GM12878 (cell line): Measurements from ENCODE around the gene PDHA1. TPM values are rescaled to one million over a fixed set of nuclear protein-coding genes. Genes with fewer than 3 reads are reported as not detected.
A peak's percentile ranks its signal among the peaks of the same experiment; 100 is the strongest.

Experiments used
- ATAC-seq: fragments of 200-7000 bp; cut with Tn5 transposase; 3 replicates; pipeline ENCODE4 v1.9.1; 2020; ENCODE audit warnings: mild to moderate bottlenecking, moderate library complexity
- BruUV-seq: library from RNA; stranded (reverse); fragments of 400-500 nt; replicated peaks from 2 replicates; lab custom pipeline; 2021; lab: Mats Ljungman, UMichigan
- CTCF ChIA-PET: fragments of 300-600 bp; sonication (Branson Sonifier 250); formaldehyde crosslinking; extraction: SDS; loops from one replicate; lab custom pipeline; 2021; ENCODE audit warnings: inconsistent platforms; lab: Yijun Ruan, JAX
- POLR2A ChIA-PET: fragments of 350-600 bp; formaldehyde crosslinking; extraction: SDS; loops from one replicate; lab custom pipeline; 2021; ENCODE audit warnings: inconsistent platforms; lab: Charles Lee
- RAD21 ChIA-PET: fragments of 300-600 bp; sonication (Branson Sonifier 250); formaldehyde crosslinking; loops from one replicate; lab custom pipeline; 2023; ENCODE audit warnings: antibody characterized with exemption; ENCODE audit not compliant: unreplicated experiment; lab: Charles Lee
- SMC1A ChIA-PET: fragments of 300-600 bp; sonication (Branson Sonifier 250); formaldehyde crosslinking; loops from one replicate; lab custom pipeline; 2023; ENCODE audit not compliant: unreplicated experiment, uncharacterized antibody; lab: Charles Lee
- DNase-seq: peaks from one replicate; pipeline ENCODE4 v3.0.0-alpha.2; 2011; ENCODE audit warnings: low read depth, low spot score
- FAIRE-seq: peaks from 3 replicates; lab custom pipeline; 2011; peaks lifted over from hg19 to GRCh38; lab: Jason Lieb, UNC
- H2AFZ ChIP-seq: 2 replicates; pipeline ENCODE4 v1.6.0; 2011; ENCODE audit warnings: low read depth, low read length, control low read depth; ENCODE audit not compliant: control insufficient read depth
- H3K27ac ChIP-seq: 2 replicates; pipeline ENCODE4 v1.5.1; 2011; ENCODE audit warnings: control low read depth; ENCODE audit not compliant: control insufficient read depth, insufficient read depth
- H3K27me3 ChIP-seq, 2 experiments: replicated peaks in 1 of 2; 2 replicates each; pipeline versions ENCODE4 v1.6.0 to v1.6.1; 2011; ENCODE audit warnings: low read length in 1 of 2; ENCODE audit not compliant: control insufficient read depth in 2 of 2, insufficient read depth in 2 of 2
- H3K36me3 ChIP-seq, 2 experiments: 2 replicates each; pipeline ENCODE4 v1.5.1; 2011; ENCODE audit warnings: low read length in 1 of 2; ENCODE audit not compliant: control insufficient read depth in 2 of 2, insufficient read depth in 2 of 2
- H3K4me1 ChIP-seq: 2 replicates; pipeline ENCODE4 v1.6.1; 2011; ENCODE audit warnings: mild to moderate bottlenecking, low read length, moderate library complexity, mixed read lengths; ENCODE audit not compliant: control insufficient read depth, insufficient read depth
- H3K4me2 ChIP-seq: 2 replicates; pipeline ENCODE4 v1.6.0; 2011; ENCODE audit warnings: control low read depth; ENCODE audit not compliant: control insufficient read depth, insufficient read depth
- H3K4me3 ChIP-seq: fragments of 200-600 bp; sonication (generic); 2 replicates; pipeline ENCODE4 v1.5.1; 2016
- H3K79me2 ChIP-seq: 2 replicates; pipeline ENCODE4 v1.6.0; 2011; ENCODE audit warnings: low read length; ENCODE audit not compliant: control insufficient read depth, insufficient read depth
- H3K9ac ChIP-seq: 2 replicates; pipeline ENCODE4 v1.8.0; 2011; ENCODE audit warnings: low read length, control low read depth, mixed read lengths; ENCODE audit not compliant: control insufficient read depth, insufficient read depth
- H3K9me3 ChIP-seq: replicated peaks from 3 replicates; pipeline ENCODE4 v1.5.1; 2011; ENCODE audit warnings: mild to moderate bottlenecking, low read length; ENCODE audit not compliant: control insufficient read depth, insufficient read depth
- H4K20me1 ChIP-seq: 2 replicates; pipeline ENCODE4 v1.6.0; 2011; ENCODE audit not compliant: control insufficient read depth, insufficient read depth
- DPF2 ChIP-seq: fragments of 450-650 bp; IDR thresholded peaks from 2 replicates; pipeline ENCODE4 v1.6.1; 2017; ENCODE audit warnings: mild to moderate bottlenecking
- EGR1 ChIP-seq, 2 experiments: IDR thresholded peaks; 1 replicate in 1 of 2; 2 replicates in 1 of 2; pipeline ENCODE4 v1.6.1; 2011 to 2012; ENCODE audit warnings: low read depth in 2 of 2, low read length in 2 of 2, borderline replicate concordance in 1 of 2, mild to moderate bottlenecking in 1 of 2, moderate library complexity in 1 of 2
- MEF2A ChIP-seq: IDR thresholded peaks from 2 replicates; pipeline ENCODE4 v1.6.1; 2011; ENCODE audit warnings: low read depth, mild to moderate bottlenecking, low read length, moderate library complexity; ENCODE audit not compliant: insufficient read depth
- MEF2B ChIP-seq: fragments of 450-650 bp; IDR thresholded peaks from 2 replicates; pipeline ENCODE4 v1.6.1; 2018; ENCODE audit warnings: mild to moderate bottlenecking, moderate library complexity; ENCODE audit not compliant: partially characterized antibody, poor library complexity, severe bottlenecking
- MXI1 ChIP-seq: fragments of 150-350 bp; IDR thresholded peaks from 2 replicates; pipeline ENCODE4 v1.6.1; 2011; ENCODE audit warnings: low read depth, mild to moderate bottlenecking, inconsistent platforms, low read length, improper control_type of control experiment
- POU2F2 ChIP-seq: IDR thresholded peaks from 3 replicates; pipeline ENCODE4 v1.6.1; 2011; ENCODE audit warnings: low read depth, mild to moderate bottlenecking, low read length, borderline replicate concordance
- RAD21 ChIP-seq: IDR thresholded peaks from 2 replicates; pipeline ENCODE4 v1.6.1; 2011; ENCODE audit warnings: mild to moderate bottlenecking, low read depth, low read length, moderate library complexity; ENCODE audit not compliant: insufficient read depth
- SMC3 ChIP-seq: IDR thresholded peaks from 2 replicates; pipeline ENCODE4 v1.6.1; 2011; ENCODE audit warnings: low read length, improper control_type of control experiment, borderline replicate concordance
- ZNF622 ChIP-seq: fragments of 450-650 bp; IDR thresholded peaks from 2 replicates; pipeline ENCODE4 v1.6.1; 2017; ENCODE audit warnings: mild to moderate bottlenecking, inconsistent platforms
- ZSCAN29 ChIP-seq: fragments of 450-650 bp; IDR thresholded peaks from 2 replicates; pipeline ENCODE4 v1.6.1; 2017; ENCODE audit warnings: mild to moderate bottlenecking, moderate library complexity
- WGBS: methylation state at CpG from one replicate; pipeline ENCODE4 v1.1.6; 2016; ENCODE audit warnings: low lambda C conversion rate; ENCODE audit not compliant: insufficient replicate concordance, insufficient coverage; ENCODE audit errors: missing lambda C conversion rate; 5-methylcytosine and 5-hydroxymethylcytosine counted together
- in situ Hi-C: fragments of 300-500 bp; cut with MboI; formaldehyde crosslinking; loops from 9 replicates; pipeline ENCODE4 v1.14.3; 2018; ENCODE audit warnings: mixed read lengths
- intact Hi-C: fragments of 100-400 bp; cut with micrococcal nuclease; formaldehyde crosslinking; loops from one replicate; pipeline ENCODE4 v1.14.2; 2022; ENCODE audit not compliant: unreplicated experiment
- polyA plus RNA-seq, 11 experiments: library from polyadenylated mRNA; depleted of rRNA in 4 of 11; unstranded in 6 of 11; stranded (reverse) in 5 of 11; fragments of >200 nt; fragmentation: Nextera tagmentation in 4 of 11; fragmentation: Illumina TruSeq in 1 of 11; extraction: Ambion mirVana in 4 of 11; extraction: Trizol in 1 of 11; gene quantifications; 1 replicate in 1 of 11; 2 replicates in 10 of 11; pipeline versions ENCODE4 v1.2.1 to v1.2.3, GENCODE V29; 2011 to 2016; ENCODE audit warnings: inconsistent platforms in 2 of 11, missing spikeins in 2 of 11, low read depth in 1 of 11
- total RNA-seq, 4 experiments: library from RNA; depleted of rRNA in 3 of 4; stranded (reverse); fragments of >200 nt in 3 of 4; fragmentation: Illumina TruSeq in 1 of 4; extraction: Trizol in 1 of 4; gene quantifications; 2 replicates each; pipeline versions ENCODE4 v1.2.1 to v1.2.3, GENCODE V29; 2013 to 2021
- TF ChIP-seq, protein P1 (sequence below), 3 experiments: IDR thresholded peaks in 2 of 3; conservative IDR thresholded peaks in 1 of 3; 2 replicates each; pipeline ENCODE4 v1.5.1; 2011; ENCODE audit warnings: low read depth in 3 of 3, low read length in 3 of 3, mild to moderate bottlenecking in 3 of 3, control low read depth in 2 of 3, moderate library complexity in 2 of 3, inconsistent platforms in 1 of 3, mixed read lengths in 1 of 3; ENCODE audit not compliant: control insufficient read depth in 2 of 3, insufficient read depth in 1 of 3; ENCODE audit errors: extremely low read depth in 1 of 3
- TF ChIP-seq, protein P2 (sequence below): fragments of 450-650 bp; IDR thresholded peaks from 2 replicates; pipeline ENCODE4 v1.6.1; 2016; ENCODE audit warnings: mild to moderate bottlenecking
- TF ChIP-seq, protein P3 (sequence below): fragments of 450-650 bp; IDR thresholded peaks from 2 replicates; pipeline ENCODE4 v1.6.1; 2017; ENCODE audit warnings: antibody characterized with exemption, mild to moderate bottlenecking, moderate library complexity

PDHA1 gene
- total and polyA plus RNA-seq, 10 of the 15 experiments (the other 5 are each of a cell fraction or from before 2014, with no cell fraction given), result 175 to 370 (median 270) TPM

DNA sequence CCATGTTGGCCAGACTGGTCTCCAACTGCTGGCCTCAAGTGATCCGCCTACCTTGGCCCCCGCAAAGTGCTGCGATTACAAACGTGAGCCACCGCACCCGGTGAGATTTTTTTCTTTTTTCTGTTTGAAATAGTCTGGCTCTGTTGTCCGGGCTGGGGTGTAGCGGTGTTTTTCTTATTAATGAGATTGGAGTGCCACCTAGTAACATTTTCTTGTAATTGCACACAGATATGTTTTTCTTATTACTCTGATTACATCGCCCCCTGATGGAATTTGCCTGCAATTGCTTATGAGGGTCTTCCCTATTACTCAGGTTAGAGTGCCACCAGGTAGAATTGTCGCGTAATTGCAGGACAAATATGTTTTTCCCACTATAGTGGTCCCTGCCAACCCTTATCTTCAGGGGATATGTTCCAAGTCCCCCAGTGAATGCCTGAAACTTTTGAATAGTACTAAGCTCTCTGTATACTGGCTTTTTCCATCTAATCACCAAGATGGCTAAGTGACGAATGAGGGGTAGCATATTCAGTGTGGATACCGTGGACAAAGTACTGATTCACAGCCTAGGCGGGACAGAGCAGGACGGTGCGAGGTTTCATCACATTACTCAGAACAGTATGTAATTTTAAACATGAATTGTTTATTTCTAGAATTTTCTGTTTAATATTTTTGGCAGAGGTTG, 8.6 kb upstream of the PDHA1 start:
- H3K9ac ChIP-seq, result no peak overlapping the region
- ChIA-PET POLR2A (no interaction called here), CTCF (interaction anchor here (0.9 to 4.3 kb wide), 6 partner anchors 140 to 945 kb away, joined by 3 to 44 read pairs (median 8); no protein-coding TSS in a partner anchor), RAD21 (no interaction called here), SMC1A (interaction anchor here (1.0 kb wide), 1 partner anchor 9 kb away, joined by 3 read pairs; no protein-coding TSS in a partner anchor)
- intact Hi-C loops, result loop anchor here (1.0 to 10.0 kb wide), 6 partner anchors 140 to 944 kb away; partner anchors contain the start of gene RS1
- no peaks in the 10 kb centered on the region for H4K20me1 ChIP-seq
- WGBS, result 53% methylated on average over 16 of the region's 16 CpGs
- no peak for FAIRE-seq
- H3K4me3 ChIP-seq, result no peak overlapping the region
- H3K27me3 ChIP-seq, result no peaks in the 10 kb centered on the region
- H3K27ac ChIP-seq, result no peak overlapping the region
- no peaks in the 10 kb centered on the region for H3K79me2 ChIP-seq
- H3K4me2 ChIP-seq, result no peak overlapping the region
- no TSS peak for BruUV-seq
- peak; percentile 83 for ATAC-seq
- TF ChIP-seq SMC3, result peak; percentile 45
- TF ChIP-seq RAD21, result peak; percentile 45
- no peak for TF ChIP-seq MXI1
- no peak for TF ChIP-seq ZNF622
- TF ChIP-seq, protein P1, sequence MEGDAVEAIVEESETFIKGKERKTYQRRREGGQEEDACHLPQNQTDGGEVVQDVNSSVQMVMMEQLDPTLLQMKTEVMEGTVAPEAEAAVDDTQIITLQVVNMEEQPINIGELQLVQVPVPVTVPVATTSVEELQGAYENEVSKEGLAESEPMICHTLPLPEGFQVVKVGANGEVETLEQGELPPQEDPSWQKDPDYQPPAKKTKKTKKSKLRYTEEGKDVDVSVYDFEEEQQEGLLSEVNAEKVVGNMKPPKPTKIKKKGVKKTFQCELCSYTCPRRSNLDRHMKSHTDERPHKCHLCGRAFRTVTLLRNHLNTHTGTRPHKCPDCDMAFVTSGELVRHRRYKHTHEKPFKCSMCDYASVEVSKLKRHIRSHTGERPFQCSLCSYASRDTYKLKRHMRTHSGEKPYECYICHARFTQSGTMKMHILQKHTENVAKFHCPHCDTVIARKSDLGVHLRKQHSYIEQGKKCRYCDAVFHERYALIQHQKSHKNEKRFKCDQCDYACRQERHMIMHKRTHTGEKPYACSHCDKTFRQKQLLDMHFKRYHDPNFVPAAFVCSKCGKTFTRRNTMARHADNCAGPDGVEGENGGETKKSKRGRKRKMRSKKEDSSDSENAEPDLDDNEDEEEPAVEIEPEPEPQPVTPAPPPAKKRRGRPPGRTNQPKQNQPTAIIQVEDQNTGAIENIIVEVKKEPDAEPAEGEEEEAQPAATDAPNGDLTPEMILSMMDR (IDR thresholded peaks at IDR 0.05 in 2 of 3, conservative IDR thresholded peaks at IDR 0.05 in 1 of 3; ENCODE audit: control insufficient read depth in 2 of 3, extremely low read depth in 1 of 3, insufficient read depth in 1 of 3, low read depth in 3 of 3, low read length in 3 of 3), result peak; percentile 51 to 77 (median 52)
- TF ChIP-seq, protein P2, sequence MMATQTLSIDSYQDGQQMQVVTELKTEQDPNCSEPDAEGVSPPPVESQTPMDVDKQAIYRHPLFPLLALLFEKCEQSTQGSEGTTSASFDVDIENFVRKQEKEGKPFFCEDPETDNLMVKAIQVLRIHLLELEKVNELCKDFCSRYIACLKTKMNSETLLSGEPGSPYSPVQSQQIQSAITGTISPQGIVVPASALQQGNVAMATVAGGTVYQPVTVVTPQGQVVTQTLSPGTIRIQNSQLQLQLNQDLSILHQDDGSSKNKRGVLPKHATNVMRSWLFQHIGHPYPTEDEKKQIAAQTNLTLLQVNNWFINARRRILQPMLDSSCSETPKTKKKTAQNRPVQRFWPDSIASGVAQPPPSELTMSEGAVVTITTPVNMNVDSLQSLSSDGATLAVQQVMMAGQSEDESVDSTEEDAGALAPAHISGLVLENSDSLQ, result no peak
- TF ChIP-seq ZSCAN29, result no peak
- no peak for TF ChIP-seq DPF2
- TF ChIP-seq EGR1 (IDR thresholded peaks at IDR 0.05; ENCODE audit: borderline replicate concordance in 1 of 2, low read depth in 2 of 2, low read length in 2 of 2), result no peak
- TF ChIP-seq, protein P3, sequence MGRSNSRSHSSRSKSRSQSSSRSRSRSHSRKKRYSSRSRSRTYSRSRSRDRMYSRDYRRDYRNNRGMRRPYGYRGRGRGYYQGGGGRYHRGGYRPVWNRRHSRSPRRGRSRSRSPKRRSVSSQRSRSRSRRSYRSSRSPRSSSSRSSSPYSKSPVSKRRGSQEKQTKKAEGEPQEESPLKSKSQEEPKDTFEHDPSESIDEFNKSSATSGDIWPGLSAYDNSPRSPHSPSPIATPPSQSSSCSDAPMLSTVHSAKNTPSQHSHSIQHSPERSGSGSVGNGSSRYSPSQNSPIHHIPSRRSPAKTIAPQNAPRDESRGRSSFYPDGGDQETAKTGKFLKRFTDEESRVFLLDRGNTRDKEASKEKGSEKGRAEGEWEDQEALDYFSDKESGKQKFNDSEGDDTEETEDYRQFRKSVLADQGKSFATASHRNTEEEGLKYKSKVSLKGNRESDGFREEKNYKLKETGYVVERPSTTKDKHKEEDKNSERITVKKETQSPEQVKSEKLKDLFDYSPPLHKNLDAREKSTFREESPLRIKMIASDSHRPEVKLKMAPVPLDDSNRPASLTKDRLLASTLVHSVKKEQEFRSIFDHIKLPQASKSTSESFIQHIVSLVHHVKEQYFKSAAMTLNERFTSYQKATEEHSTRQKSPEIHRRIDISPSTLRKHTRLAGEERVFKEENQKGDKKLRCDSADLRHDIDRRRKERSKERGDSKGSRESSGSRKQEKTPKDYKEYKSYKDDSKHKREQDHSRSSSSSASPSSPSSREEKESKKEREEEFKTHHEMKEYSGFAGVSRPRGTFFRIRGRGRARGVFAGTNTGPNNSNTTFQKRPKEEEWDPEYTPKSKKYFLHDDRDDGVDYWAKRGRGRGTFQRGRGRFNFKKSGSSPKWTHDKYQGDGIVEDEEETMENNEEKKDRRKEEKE, result no peak
- no peak for TF ChIP-seq POU2F2
- TF ChIP-seq MEF2A, result no peak
- TF ChIP-seq MEF2B, result no peak
- TF ChIP-seq, all 136 proteins: peak for 3
- DNase-seq, result peak; percentile 15
- Histone ChIP-seq H2AFZ (no peak overlapping the region), H3K36me3 (no peaks in the 10 kb centered on the region), H3K4me1 (no peaks in the 10 kb centered on the region), H3K9me3 (peaks cover 2% of the 10 kb centered on the region; the same call in 1 of the 3 replicates)
- in situ Hi-C loops, result loop anchor here (5.0 kb wide), 2 partner anchors 293 to 943 kb away; no protein-coding TSS in a partner anchor
